ENCODE data around the gene LDLRAD1. TPM values are rescaled to one million over a fixed set of nuclear protein-coding genes. Genes with fewer than 3 reads are reported as not detected.

LDLRAD1 gene
- total RNA-seq, 1 experiment from 2014 or later = not detected

DNA sequence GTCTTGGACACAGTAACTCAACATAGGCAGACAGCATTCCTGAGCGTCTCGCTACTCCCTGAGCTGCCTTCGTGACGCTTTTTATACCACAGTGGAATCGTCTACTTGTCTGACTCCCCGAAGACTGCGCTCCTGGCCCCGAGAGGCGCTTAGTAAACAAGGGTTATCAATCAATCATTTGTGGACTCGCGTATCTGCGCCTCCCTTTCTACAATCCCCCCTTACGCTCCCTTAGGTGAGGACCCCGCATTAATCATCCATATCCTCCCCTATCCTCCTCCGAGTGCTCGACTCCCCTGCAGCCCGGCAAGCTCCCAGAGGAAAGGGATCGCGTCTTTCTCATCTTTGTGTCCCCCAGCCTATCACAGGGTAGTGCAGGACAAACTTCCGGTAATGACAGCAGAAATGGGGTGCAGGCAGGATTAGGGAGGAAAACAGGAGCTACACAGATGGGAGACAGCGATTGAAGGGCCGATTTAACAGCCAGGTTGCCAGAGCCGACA lies 34.5 kb upstream of the LDLRAD1 start:
- Mint-ChIP-seq H3K4me1 (peaks cover 7 to 8% of the 10 kb centered on the region in 2 experiments), H3K36me3 (ENCODE audit: insufficient read depth in 1 of 3, low read depth in 3 of 3) (peaks cover 0 to 5% (median 2%) of the 10 kb centered on the region in 3 experiments; a peak in 1 of 7 replicates), H3K9me3 (no peaks in the 10 kb centered on the region), H3K4me3 (no peak overlapping the region), H3K27me3 (ENCODE audit: low read depth) (no peaks in the 10 kb centered on the region), H3K27ac (no peak overlapping the region)
- Histone ChIP-seq H2AK5ac (ENCODE audit: insufficient read length, low read length) (no peak overlapping the region), H3K79me1 (ENCODE audit: insufficient read depth, low read depth, low read length, poor library complexity, severe bottlenecking) (peaks cover 2% of the 10 kb centered on the region), H3K56ac (ENCODE audit: insufficient read length, low read depth, low read length) (no peak overlapping the region), H3K27ac (ENCODE audit: insufficient read length, low read depth, low read length) (peak overlapping the region; percentile 22), H3K4ac (ENCODE audit: low read depth, low read length) (no peak overlapping the region), H3K23ac (ENCODE audit: insufficient read length, low read depth, low read length) (no peak overlapping the region), H3T11ph (ENCODE audit: low read length) (no peak overlapping the region), H2BK15ac (ENCODE audit: low read depth, low read length) (no peak overlapping the region), H3K4me2 (ENCODE audit: insufficient read depth, insufficient read length, low read length) (peak overlapping the region; percentile 98), H4K20me1 (ENCODE audit: control insufficient read depth, insufficient read depth, insufficient read length) (no peaks in the 10 kb centered on the region), H2BK120ac (ENCODE audit: low read depth, low read length, poor library complexity, severe bottlenecking) (no peak overlapping the region), H3K79me2 (ENCODE audit: insufficient read depth, low read length) (peaks cover 9% of the 10 kb centered on the region; the same call in 1 of the 2 replicates), H3K9ac (ENCODE audit: extremely low read depth, insufficient read length, low read length) (peak overlapping the region; percentile 87), H2AFZ (ENCODE audit: low read length) (no peak overlapping the region), H3K14ac (ENCODE audit: insufficient read depth, low read length) (0 out of 2 replicates have a peak overlapping the region, but pooled peaks have one; percentile 30), H3K9me3 (ENCODE audit: control insufficient read depth, low read depth, low read length) (no peaks in the 10 kb centered on the region), H4K91ac (ENCODE audit: insufficient read length, low read depth, low read length) (no peak overlapping the region), H4K8ac (replicated peaks; ENCODE audit: insufficient read length, low read depth, low read length) (no peak overlapping the region), H4K5ac (ENCODE audit: insufficient read length, low read depth, low read length) (no peak overlapping the region), H3K27me3 (ENCODE audit: insufficient read depth, low read length) (no peaks in the 10 kb centered on the region), H2BK20ac (ENCODE audit: low read depth, low read length, poor library complexity, severe bottlenecking) (no peak overlapping the region), H3K4me1 (ENCODE audit: insufficient read depth, low read length) (no peaks in the 10 kb centered on the region), H2BK12ac (ENCODE audit: insufficient read length, low read depth, low read length) (no peak overlapping the region), H3K18ac (ENCODE audit: insufficient read length, low read depth, low read length) (no peak overlapping the region), H2BK5ac (ENCODE audit: insufficient read length, low read length) (peak overlapping the region; percentile 27), H3K23me2 (ENCODE audit: insufficient read length, low read depth, low read length, poor library complexity, severe bottlenecking) (peaks cover 11% of the 10 kb centered on the region)
- whole genome bisulfite sequencing (ENCODE audit: extremely low coverage, insufficient read length, low lambda C conversion rate) = no CpG with 5 or more reads among the region's 23 CpGs
- TF ChIP-seq, protein P1, sequence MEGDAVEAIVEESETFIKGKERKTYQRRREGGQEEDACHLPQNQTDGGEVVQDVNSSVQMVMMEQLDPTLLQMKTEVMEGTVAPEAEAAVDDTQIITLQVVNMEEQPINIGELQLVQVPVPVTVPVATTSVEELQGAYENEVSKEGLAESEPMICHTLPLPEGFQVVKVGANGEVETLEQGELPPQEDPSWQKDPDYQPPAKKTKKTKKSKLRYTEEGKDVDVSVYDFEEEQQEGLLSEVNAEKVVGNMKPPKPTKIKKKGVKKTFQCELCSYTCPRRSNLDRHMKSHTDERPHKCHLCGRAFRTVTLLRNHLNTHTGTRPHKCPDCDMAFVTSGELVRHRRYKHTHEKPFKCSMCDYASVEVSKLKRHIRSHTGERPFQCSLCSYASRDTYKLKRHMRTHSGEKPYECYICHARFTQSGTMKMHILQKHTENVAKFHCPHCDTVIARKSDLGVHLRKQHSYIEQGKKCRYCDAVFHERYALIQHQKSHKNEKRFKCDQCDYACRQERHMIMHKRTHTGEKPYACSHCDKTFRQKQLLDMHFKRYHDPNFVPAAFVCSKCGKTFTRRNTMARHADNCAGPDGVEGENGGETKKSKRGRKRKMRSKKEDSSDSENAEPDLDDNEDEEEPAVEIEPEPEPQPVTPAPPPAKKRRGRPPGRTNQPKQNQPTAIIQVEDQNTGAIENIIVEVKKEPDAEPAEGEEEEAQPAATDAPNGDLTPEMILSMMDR (conservative IDR thresholded peaks at IDR 0.05) = no peak
- peak; percentile 47 for DNase-seq

All from H9 (cell line).